GM19328 (cell line): Measurements from ENCODE around the gene KL.

Source experiments
- ATAC-seq: cut with Tn5 transposase; IDR thresholded peaks from one replicate; pipeline ENCODE4 v1.9.1; 2021; ENCODE audit warnings: mild to moderate bottlenecking, moderate library complexity; ENCODE audit not compliant: unreplicated experiment

Gene KL

GRCh38 chr13:33033986-33034385 lies 17.8 kb downstream of the KL start:
- ATAC-seq = no peak

DNA sequence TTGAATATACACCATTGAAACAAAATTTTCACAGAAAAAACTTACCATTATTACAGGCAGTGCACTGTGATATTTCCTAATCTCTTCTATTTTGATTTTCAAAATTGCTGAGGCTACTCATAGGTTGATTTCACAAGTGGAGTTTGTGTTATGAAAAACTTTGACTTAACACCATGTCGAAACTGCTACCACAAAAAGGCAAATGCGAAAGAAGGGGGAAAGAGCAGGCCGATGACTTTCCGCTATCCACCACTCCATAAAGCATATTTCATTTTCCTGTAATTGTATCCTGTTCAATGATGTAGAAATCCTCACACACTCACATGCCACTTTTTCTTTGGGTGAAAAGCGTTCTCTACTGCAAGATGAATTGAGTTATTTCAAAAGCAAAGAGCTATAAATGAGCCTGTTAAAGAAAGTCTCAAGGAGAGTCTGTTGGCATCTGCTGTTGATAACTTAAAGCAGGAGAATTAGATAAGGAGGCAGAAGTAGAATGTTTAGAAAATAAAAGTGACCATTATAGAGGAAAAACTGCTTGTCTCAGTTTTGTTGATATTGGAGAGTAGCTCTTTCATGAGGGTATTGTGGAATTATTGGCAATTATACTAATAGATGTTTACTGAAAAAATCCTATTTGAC lies 18.8 kb downstream of the KL start:
- no peak for ATAC-seq

GRCh38 chr13:33037673-33038072 lies 21.4 kb downstream of the KL start:
- ATAC-seq = no peak

GRCh38 chr13:33040090-33040489 lies 23.9 kb downstream of the KL start:
- ATAC-seq = no peak

DNA sequence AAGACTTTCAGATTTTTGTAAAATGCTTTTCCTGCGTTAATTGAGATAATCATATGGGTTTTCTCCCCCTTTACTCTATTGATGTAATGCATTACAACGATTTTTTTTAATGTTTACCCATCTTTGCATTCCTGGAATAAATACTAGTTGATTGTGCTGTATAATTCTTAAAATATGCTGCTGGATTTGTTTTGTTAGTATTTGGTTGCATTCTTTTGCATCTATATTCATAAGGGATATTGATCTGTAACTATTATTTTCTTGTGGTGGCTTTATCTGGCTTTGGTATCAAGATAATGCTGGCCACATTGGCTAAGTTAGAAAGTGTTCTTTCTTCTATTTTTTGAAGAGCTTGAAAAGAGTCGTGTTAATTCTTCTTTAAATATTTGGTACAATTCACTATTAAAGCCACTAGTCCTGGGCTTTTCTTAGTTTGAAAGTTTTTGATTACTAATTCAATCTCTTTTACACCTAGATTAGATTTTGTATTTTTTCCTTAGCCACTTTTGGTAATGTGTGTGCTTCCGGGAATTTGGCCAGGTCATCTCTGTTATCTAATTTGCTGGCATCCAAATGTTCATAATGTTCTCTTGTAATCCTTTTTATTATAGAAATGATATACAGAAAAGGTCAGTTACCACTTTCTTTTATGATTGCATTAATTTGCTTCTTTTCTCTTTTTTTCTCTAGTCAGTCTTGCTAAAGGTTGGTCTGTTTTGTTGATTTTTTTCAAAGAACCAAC lies 29.8 kb downstream of the KL start:
- ATAC-seq = no peak

GRCh38 chr13:33050161-33050560 lies 33.9 kb downstream of the KL start:
- ATAC-seq = no peak

- ATAC-seq = no peak
Measured at GRCh38 chr13:33051632-33052031, 35.4 kb downstream of the KL start.

DNA sequence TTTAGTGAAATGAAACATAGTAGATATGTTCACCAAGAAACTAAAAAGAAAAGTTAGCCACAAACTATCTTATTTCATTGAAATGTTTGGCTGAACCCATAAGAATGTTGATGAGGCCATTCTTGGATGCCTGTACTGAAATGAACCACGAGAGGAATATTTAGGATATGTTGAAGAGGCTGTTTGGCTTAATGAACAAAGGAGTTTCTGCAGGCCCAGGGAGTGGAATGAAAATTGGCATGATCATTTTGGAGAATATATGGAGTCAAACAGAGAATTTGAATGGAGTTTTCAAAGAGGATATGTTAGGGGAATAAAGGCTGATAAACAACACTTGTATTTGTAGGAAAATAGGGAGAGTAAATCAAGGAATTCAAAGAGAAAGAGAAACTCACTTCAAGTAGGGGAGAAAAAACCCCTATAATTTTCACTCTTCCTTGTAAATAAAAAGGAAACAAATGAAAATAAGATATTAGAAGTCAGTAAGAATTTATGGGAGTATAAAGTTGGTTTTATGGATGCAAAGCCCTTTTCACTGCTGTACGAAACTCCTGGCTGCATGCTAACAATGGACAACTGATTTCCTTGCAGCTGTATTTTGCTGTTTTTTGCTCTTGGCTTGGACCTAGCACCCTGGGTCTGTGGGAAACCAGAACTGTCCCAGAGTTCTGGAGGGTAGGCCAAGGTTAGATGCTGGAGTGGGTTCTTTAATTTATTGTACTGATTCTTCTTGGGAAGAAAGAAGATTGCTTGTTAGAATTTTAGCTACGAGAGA lies 36.5 kb downstream of the KL start:
- no peak for ATAC-seq

- no peak for ATAC-seq
Measured at GRCh38 chr13:33053397-33054066, 37.3 kb downstream of the KL start.

DNA sequence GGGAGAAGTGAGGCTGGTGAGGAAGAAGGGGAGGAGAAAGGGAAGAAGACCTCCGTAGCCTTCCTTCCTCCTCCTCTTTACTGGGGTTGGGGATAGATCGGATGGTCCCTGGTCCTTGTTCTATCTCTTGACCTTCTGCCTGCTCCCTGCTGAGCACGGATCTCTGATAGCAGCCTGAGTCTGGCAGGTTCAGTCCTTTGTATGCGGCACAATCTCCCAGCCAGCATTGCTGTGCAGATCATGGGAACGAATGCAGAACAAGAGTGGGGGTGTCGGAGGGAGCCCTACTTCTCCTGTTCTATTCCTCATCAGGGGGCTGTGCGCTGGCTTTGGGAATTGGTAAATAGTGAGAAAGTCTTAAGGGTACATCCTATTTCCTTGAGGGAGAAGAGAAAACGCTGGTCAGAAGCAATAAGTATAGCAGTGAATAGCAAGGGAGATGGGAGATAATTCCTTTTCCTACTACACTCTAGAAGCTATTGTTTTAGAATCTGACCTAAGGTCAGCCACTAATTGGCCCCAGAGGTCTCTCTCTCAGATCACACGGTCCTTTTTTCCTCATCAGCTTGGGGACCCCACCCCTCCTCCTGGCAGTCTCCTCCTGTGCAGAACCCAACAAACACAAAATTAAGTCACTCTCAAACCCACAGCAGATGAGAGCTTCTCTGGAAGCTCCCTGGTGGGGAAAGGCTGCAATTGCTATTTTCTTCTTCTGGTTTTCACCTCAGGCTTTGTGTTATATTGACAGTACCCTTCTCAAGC lies 41.0 kb downstream of the KL start:
- ATAC-seq = no peak

DNA sequence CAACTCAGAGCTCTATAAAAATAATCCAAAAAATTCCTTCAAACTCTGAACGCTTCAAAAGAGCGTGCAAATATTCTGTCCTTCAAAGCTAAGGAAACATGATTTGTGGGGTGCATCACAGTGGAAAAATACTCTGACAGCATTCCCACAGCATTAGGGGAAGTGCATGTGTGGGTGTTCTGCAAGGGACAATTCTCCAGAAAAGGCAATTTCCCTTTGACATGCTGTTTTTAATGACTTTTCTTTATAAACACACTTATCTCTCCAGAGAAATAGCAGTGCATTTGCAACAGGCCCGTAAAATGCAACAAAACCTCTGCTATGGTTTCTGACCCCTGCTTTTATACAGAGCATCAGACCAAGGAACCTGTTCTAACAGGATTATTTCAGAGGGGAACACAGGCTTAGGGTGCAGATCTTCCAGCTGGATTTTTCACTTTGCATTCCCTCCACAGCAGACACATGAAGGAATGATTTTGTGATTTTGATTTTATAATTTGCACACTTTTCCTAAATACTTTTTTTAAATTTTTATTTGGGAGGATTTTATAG lies 42.6 kb downstream of the KL start:
- no peak for ATAC-seq

DNA sequence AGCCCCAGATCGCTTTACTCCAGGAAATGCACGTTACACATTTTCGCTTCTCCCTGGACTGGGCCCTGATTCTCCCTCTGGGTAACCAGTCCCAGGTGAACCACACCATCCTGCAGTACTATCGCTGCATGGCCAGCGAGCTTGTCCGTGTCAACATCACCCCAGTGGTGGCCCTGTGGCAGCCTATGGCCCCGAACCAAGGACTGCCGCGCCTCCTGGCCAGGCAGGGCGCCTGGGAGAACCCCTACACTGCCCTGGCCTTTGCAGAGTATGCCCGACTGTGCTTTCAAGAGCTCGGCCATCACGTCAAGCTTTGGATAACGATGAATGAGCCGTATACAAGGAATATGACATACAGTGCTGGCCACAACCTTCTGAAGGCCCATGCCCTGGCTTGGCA lies 44.6 kb downstream of the KL start:
- ATAC-seq = no peak

DNA sequence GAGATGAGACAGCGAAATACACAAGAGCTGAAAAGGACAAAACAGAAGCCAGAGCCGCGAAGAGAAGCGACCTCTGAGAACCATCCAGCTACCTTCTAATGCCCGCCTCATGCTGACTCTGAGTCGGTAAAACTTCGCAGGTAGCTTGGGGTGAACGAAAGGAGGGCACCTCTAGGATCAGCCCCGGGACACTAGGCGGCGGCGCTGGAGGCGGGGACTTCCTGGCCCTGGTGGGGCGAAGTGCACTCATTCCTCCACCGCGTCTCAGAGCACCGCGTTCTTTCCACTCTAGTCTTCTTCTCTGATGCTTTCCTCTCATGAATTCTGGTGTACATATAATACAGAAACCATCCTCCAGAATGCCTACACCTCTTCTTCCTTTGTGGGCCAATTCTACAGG lies 50.1 kb downstream of the KL start:
- ATAC-seq = no peak

GRCh38 chr13:33069365-33069764 lies 53.1 kb downstream of the KL start:
- ATAC-seq = no peak

GRCh38 chr13:33070713-33071112 lies 54.5 kb downstream of the KL start:
- no peak for ATAC-seq

GRCh38 chr13:33072282-33072681 lies 56.1 kb downstream of the KL start:
- no peak for ATAC-seq

GRCh38 chr13:33072759-33073158 lies 56.5 kb downstream of the KL start:
- no peak for ATAC-seq

- no peak for ATAC-seq
Measured at GRCh38 chr13:33073338-33073737, 57.1 kb downstream of the KL start.

GRCh38 chr13:33076001-33076992 lies 60.1 kb downstream of the KL start:
- no peak for ATAC-seq
